VCaP (cell line): ENCODE results near the gene BTN3A1.

Experiments used
- H3K27ac ChIP-seq: fragments of 450-650 bp; 2 replicates; pipeline ENCODE4 v1.5.1; 2017
- TF ChIP-seq, protein P1 (sequence below): fragments of 450-650 bp; conservative IDR thresholded peaks from 2 replicates; pipeline ENCODE4 v1.5.1; 2017; ENCODE audit warnings: mild to moderate bottlenecking, moderate library complexity

Gene BTN3A1

DNA sequence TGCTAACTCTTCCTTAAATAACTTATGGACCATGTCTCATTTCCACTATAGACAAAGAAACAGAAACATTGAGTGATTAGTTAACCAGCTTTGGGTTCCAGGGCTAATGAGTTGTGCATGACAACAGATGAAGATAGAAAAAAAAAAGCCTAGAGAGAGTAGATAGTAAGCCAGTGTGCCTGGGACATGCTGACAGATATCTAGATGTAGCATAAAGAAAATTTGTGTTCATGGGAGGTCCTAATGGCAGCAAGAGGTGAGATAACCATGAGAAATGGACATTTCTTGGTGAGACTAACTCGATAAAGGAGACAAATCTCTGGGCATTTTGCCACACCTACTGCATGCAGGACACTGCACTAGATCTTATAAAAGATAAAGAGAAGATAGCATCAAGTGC lies 35.5 kb downstream of the BTN3A1 start:
- TF ChIP-seq, protein P1, sequence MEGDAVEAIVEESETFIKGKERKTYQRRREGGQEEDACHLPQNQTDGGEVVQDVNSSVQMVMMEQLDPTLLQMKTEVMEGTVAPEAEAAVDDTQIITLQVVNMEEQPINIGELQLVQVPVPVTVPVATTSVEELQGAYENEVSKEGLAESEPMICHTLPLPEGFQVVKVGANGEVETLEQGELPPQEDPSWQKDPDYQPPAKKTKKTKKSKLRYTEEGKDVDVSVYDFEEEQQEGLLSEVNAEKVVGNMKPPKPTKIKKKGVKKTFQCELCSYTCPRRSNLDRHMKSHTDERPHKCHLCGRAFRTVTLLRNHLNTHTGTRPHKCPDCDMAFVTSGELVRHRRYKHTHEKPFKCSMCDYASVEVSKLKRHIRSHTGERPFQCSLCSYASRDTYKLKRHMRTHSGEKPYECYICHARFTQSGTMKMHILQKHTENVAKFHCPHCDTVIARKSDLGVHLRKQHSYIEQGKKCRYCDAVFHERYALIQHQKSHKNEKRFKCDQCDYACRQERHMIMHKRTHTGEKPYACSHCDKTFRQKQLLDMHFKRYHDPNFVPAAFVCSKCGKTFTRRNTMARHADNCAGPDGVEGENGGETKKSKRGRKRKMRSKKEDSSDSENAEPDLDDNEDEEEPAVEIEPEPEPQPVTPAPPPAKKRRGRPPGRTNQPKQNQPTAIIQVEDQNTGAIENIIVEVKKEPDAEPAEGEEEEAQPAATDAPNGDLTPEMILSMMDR = no peak
- H3K27ac ChIP-seq = no peak overlapping the region

DNA sequence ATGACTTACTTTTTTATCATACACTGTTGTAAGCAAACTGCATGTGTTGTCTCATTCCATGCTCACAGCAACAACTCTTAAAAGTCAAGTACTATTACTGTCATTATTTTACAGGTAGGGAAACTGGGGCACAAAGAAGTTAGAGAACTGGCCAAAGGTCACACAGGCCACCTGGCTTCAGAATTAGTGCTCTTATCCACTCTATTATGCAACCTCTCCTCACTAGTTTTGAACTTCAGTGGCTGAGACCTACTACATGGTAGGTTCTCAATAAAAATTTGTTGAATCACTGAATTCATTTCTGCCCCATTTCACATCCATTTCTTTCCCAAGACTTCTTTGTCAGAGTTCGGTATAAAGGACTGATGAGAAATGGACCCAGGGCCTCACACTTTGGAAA lies 35.9 kb downstream of the BTN3A1 start:
- H3K27ac ChIP-seq = no peak overlapping the region
- TF ChIP-seq, protein P1 = no peak

DNA sequence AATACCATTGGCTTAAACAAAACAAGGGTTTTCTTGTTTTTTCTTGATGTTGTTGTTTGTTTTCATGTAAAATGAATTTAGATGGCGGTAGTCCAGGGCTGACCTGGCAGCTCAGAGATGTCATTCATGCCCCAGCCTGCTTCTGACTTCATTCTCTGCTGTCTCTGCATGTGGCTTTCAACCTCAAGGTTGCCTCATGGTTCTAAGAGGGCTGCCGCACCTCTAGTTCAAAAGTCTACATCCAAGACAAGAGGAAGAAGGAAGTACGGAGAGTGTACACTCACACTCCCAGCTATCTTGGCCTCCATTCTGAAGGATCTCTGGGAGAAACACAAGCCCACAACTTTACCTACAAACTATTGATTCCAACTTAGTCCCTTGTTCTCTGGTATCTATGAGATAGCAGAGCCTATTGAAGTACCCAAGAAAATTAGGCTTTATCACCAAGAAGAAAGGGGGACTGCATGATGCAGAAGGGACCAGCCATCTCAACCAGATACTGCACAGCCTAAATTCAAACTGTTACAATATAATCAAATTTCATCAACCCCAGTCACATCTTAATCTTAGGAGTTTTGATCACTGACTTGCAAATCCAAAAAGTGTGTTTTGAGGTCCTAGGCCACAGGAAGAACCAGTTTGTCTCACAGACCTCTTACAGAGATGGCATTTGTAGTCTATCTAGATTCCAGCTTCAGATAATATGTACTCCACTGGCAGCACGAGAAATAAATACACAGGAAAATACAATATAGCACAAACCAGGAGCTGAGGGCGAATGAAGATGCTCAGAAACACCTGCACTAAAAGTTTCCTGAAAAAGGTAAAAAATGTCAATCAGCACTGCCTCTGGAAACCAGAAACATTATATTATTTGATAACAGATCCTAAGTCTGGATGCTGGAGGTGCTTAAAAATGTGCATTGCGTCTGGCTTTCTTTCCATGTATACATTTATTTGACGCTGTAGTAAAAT lies 37.4 kb downstream of the BTN3A1 start:
- peak overlapping the region; percentile 83 for H3K27ac ChIP-seq
- TF ChIP-seq, protein P1 = no peak

DNA sequence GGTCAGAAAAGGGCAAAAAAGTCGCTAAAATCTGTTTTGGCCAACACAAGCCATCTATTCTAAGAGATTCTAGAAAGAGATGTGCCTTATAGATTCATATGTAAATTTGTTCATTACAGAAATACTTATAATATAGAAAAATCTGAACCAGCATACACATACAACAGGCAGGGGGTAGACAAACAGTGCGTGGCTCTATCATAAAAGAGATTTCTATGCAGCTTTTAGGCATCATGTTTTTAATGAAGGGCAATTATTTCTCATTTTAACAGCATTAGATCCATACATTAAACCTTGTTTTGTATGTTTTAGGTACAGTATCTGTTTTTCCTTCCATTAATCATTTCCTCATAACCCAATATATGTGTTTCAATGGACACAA lies 38.9 kb downstream of the BTN3A1 start:
- H3K27ac ChIP-seq = peak overlapping the region; percentile 83
- TF ChIP-seq, protein P1 = no peak

DNA sequence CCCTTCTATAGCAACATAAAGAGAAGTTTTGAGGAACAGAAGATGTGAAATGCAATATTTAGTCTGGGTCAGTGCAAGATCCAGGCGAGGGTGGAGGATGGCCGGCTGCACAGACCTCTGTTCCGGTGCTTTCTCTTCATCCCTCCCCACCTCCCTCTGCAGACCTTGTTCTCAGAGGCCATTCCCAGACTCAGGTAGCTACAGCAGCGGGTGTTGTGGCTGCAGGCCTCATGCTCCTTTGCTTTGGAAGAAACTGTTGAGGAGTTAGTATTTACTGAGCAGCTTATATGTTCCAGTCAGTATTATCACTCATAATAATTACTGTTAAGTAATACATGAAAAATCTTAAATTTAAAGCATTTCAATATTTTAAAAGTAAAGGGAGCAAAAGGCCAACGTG lies 39.9 kb downstream of the BTN3A1 start:
- H3K27ac ChIP-seq = no peak overlapping the region
- TF ChIP-seq, protein P1 = no peak

DNA sequence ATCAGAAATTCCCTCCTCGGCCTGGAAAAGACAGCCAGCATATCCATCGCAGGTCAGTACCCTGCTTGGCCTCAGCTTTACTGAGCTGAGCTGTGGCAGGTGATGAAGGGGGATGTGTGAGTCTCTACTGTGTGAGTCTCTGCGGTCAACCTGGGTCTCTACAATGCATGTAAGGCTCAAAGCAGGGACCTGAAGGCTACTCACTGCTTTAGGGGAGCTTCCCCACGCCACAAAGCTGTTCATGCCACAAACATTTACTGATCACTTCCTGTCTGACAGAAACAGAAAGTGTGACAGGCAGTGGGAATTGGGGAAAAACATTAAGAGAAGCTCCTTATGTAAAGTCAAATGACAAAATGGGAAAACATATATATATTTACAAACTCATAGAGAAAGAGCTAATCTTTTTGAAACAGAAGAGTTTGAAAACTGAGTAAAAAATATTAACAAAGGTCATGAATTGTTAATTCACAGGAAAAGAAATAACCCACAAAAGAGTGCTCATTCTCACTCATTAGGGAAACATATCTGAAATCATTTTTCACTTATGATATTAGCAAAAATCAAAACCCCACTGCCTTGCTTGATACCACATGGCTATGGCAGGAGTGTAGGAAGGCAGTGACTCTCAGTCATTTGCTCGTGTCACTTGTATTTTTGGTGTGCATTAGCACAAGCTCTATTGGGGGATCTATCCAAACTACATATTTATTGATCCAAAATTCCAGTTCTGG lies 44.0 kb downstream of the BTN3A1 start:
- TF ChIP-seq, protein P1 = no peak

DNA sequence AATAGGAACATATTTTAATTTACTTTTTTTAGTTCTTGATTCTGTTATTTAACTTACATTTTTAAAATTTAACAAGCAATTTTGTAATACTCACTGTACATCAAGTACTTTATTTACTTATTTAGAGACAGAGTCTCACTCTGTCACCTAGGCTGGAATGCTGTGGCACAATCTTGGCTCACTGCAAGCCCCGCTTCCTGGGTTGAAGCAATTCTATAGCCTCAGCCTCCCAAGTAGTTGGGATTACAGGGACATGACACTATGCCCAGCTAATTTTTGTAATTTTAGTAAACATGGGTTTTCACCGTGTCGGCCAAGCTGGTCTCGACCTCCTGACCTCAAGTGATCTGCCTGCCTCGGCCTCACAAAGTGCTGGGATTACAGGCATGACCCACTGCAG lies 45.2 kb downstream of the BTN3A1 start:
- TF ChIP-seq, protein P1 = no peak
- no peak overlapping the region for H3K27ac ChIP-seq

More for the DNA sequence above, 44.0 kb downstream of the BTN3A1 start:
- no peak overlapping the region for H3K27ac ChIP-seq
